Calu3 (cell line): ENCODE results near the gene FHIT. TPM values are rescaled to one million over a fixed set of nuclear protein-coding genes. Genes with fewer than 3 reads are reported as not detected.

Source experiments
- BruUV-seq: library from RNA; stranded (reverse); fragments of 400-500 nt; replicated peaks from 2 replicates; lab custom pipeline; 2021; lab: Mats Ljungman, UMichigan
- CTCF ChIA-PET: fragments of 300-600 bp; sonication (Branson Sonifier 250); formaldehyde crosslinking; loops from one replicate; lab custom pipeline; 2022; ENCODE audit warnings: antibody characterized with exemption; lab: Charles Lee
- DNase-seq: peaks from one replicate; pipeline ENCODE4 v3.0.0; 2022
- H3K27ac Mint-ChIP-seq: one replicate; pipeline ENCODE4 v1.8.0; 2022; ENCODE audit warnings: mixed read lengths; ENCODE audit not compliant: unreplicated experiment
- H3K27me3 Mint-ChIP-seq: one replicate; pipeline ENCODE4 v1.8.0; 2022; ENCODE audit warnings: mixed read lengths; ENCODE audit not compliant: unreplicated experiment
- H3K36me3 Mint-ChIP-seq: one replicate; pipeline ENCODE4 v1.8.0; 2022; ENCODE audit warnings: mild to moderate bottlenecking, moderate library complexity, mixed read lengths; ENCODE audit not compliant: insufficient read depth, unreplicated experiment
- H3K4me1 Mint-ChIP-seq: one replicate; pipeline ENCODE4 v1.8.0; 2022; ENCODE audit warnings: mild to moderate bottlenecking, low read depth, mixed read lengths; ENCODE audit not compliant: unreplicated experiment
- H3K4me3 Mint-ChIP-seq: one replicate; pipeline ENCODE4 v1.8.0; 2022; ENCODE audit warnings: mild to moderate bottlenecking, low read depth, moderate library complexity, mixed read lengths; ENCODE audit not compliant: unreplicated experiment
- H3K9me3 Mint-ChIP-seq: one replicate; pipeline ENCODE4 v1.8.0; 2022; ENCODE audit warnings: low read depth, mixed read lengths; ENCODE audit not compliant: unreplicated experiment
- intact Hi-C: fragments of 100-400 bp; cut with micrococcal nuclease; formaldehyde crosslinking; loops from one replicate; pipeline ENCODE4 v1.10.0; 2022; ENCODE audit not compliant: unreplicated experiment
- total RNA-seq: library from RNA; stranded (reverse); gene quantifications from 2 replicates; pipeline ENCODE4 v1.2.3, GENCODE V29; 2022
- TF ChIP-seq, protein P1 (sequence below): fragments of 200-600 bp; IDR thresholded peaks from one replicate; pipeline ENCODE4 v1.8.0; 2022; ENCODE audit warnings: antibody characterized with exemption; ENCODE audit not compliant: unreplicated experiment

Gene FHIT
- total RNA-seq, 1 experiment from 2014 or later, result 6.2 TPM

DNA sequence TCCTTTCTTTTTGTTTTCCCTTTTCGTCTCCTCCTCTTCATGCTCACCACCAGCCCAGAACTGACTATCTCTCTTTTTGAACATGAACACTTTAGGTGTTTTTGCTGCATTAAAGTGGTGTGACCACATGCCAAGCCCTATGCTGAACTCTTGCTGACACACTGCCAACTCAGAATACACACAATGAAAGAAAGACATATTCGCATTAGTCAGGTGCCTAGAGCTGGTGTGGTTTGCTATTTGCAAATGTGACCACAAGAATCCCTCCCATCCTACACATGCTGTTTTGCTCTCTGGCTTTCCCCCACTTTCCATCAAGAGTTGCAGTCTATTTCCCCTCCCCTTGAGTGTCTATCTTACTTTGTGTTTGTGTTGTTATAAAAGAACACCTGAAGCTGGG, 1233.6 kb downstream of the FHIT start:
- TF ChIP-seq, protein P1, sequence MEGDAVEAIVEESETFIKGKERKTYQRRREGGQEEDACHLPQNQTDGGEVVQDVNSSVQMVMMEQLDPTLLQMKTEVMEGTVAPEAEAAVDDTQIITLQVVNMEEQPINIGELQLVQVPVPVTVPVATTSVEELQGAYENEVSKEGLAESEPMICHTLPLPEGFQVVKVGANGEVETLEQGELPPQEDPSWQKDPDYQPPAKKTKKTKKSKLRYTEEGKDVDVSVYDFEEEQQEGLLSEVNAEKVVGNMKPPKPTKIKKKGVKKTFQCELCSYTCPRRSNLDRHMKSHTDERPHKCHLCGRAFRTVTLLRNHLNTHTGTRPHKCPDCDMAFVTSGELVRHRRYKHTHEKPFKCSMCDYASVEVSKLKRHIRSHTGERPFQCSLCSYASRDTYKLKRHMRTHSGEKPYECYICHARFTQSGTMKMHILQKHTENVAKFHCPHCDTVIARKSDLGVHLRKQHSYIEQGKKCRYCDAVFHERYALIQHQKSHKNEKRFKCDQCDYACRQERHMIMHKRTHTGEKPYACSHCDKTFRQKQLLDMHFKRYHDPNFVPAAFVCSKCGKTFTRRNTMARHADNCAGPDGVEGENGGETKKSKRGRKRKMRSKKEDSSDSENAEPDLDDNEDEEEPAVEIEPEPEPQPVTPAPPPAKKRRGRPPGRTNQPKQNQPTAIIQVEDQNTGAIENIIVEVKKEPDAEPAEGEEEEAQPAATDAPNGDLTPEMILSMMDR, result no peak
- intact Hi-C loops, result no loop called here
- no TSS peak for BruUV-seq
- peak; percentile 3 for DNase-seq
- no peak overlapping the region for H3K27ac Mint-ChIP-seq
- H3K9me3 Mint-ChIP-seq, result peaks cover 6% of the 10 kb centered on the region
- no peaks in the 10 kb centered on the region for H3K27me3 Mint-ChIP-seq
- H3K36me3 Mint-ChIP-seq, result no peaks in the 10 kb centered on the region
- H3K4me1 Mint-ChIP-seq, result peaks cover 9% of the 10 kb centered on the region
- CTCF ChIA-PET, result no interaction called here
- H3K4me3 Mint-ChIP-seq, result no peak overlapping the region

DNA sequence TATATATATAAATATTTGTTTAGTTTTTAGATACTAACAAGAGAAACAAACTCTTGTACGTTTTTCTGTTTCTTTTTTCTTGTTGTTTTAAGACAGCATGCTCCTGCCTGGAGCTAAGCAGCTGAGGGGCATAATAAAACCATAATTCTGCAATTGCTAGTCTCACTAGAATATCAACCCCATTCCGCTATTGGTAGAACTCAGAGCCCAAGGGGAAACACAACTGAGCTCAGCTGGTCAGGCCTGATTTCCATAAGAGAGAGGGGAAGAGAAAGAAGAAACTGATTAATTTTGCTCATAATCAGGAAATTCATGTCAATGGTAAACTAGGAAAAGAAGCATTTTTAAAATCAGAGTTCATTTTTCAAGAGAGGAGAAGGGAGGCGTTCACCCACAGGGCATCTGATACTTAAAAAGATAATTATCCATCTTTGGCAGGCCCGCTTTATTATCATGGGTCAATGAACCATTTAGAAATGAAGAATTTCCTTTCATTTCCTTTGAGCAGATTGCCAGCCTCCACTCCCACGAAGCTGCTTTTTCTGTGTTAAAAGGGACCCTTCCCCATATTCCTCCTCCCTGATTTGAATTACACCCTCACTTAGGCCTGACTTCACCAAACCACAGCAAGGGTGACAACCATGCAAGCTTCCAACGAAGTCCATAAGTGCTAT, 1236.1 kb downstream of the FHIT start:
- Mint-ChIP-seq H3K27me3 (no peaks in the 10 kb centered on the region), H3K36me3 (no peaks in the 10 kb centered on the region), H3K9me3 (peaks cover 6% of the 10 kb centered on the region), H3K4me1 (peaks cover 9% of the 10 kb centered on the region), H3K27ac (no peak overlapping the region), H3K4me3 (no peak overlapping the region)
- CTCF ChIA-PET, result no interaction called here
- no peak for DNase-seq
- TF ChIP-seq, protein P1, result no peak
- BruUV-seq, result no TSS peak
- intact Hi-C loops, result no loop called here

- Mint-ChIP-seq H3K4me1 (peaks cover 9% of the 10 kb centered on the region), H3K27ac (no peak overlapping the region), H3K27me3 (no peaks in the 10 kb centered on the region), H3K9me3 (peaks cover 6% of the 10 kb centered on the region), H3K36me3 (no peaks in the 10 kb centered on the region), H3K4me3 (no peak overlapping the region)
- no peak for DNase-seq
- CTCF ChIA-PET, result no interaction called here
- intact Hi-C loops, result no loop called here
- BruUV-seq, result no TSS peak
- TF ChIP-seq, protein P1, result no peak
Measured at GRCh38 chr3:60013241-60013640, 1238.0 kb downstream of the FHIT start.

DNA sequence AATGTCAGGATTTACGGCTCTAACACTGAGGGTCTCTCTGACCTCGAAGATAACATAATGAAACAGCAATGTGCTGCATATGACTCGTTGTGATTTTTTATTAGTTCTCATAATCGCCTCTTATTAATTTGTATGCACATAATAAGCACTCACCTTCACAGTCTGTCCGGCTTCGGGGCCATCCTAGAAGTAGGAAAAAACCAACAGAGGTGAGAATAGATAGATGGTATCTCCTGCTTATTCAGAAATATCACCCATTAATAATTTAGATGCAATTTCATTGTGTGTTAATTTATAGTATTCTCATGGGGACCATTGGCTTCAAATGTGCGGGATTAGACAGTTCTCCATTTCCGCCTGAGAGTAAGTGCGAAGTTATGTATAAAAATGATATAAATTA, 1240.0 kb downstream of the FHIT start:
- Mint-ChIP-seq H3K9me3 (no peaks in the 10 kb centered on the region), H3K4me1 (no peaks in the 10 kb centered on the region), H3K36me3 (no peaks in the 10 kb centered on the region), H3K4me3 (no peak overlapping the region), H3K27me3 (no peaks in the 10 kb centered on the region), H3K27ac (no peak overlapping the region)
- BruUV-seq, result no TSS peak
- CTCF ChIA-PET, result no interaction called here
- no peak for DNase-seq
- intact Hi-C loops, result no loop called here
- TF ChIP-seq, protein P1, result no peak
